HuH-7 (cell line): Measurements from ENCODE around the gene MLLT1.

Experiments used
- DNase-seq: peaks from one replicate; pipeline ENCODE4 v3.0.0; 2011; ENCODE audit warnings: low spot score

The MLLT1 gene

DNA sequence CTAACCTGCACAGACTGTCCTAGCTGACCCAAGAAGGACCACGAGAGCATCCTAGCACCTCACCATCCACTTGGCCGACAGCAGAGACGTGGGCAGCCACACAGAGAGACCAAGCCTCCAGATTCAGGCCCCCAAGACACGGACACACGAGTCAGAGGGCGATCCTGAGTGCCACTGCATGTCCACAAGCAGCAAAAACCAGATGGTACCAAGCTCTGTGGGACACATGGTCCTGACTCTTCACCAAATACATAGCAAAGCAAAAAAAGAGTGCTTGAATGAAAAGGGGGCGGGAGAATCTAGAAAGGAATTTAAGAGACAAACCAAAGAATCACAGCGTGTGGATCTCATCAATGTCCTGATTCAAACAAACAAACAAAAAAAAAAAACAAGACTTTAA, 45.2 kb downstream of the MLLT1 start:
- DNase-seq: no peak

DNA sequence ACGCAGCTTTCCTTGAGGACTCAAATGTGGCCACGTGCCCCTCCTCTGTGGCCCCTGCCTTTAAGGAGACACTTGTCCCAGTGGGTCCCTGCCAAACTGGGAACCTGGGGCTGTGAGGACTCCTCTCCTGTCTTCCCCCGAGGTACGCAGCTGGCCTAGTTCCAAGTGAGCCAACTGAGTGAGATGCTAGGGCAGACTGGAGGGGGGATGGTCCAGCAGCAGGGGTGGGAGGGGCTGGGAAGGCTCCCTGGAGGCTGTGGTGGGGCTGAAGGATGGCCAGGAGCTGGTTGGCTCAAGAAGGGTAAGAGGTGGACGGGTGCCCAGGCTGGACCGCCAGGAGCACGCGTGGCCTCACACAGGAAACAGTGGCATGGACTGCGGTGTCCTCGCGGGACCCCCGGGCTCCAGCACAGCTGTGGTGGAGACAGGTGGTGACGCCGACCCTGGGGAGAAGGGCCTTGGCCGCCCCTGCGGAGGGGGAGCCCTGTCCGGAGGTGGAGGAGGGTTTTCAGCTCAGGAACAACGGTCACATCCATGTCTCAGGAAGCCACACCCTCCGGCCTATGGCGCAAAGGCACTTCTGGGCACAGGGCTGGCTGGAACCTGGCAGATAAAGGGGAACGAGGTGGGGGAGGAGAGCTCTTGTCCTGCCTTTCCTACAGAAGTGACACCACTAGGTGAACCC, 45.8 kb downstream of the MLLT1 start:
- no peak for DNase-seq

DNA sequence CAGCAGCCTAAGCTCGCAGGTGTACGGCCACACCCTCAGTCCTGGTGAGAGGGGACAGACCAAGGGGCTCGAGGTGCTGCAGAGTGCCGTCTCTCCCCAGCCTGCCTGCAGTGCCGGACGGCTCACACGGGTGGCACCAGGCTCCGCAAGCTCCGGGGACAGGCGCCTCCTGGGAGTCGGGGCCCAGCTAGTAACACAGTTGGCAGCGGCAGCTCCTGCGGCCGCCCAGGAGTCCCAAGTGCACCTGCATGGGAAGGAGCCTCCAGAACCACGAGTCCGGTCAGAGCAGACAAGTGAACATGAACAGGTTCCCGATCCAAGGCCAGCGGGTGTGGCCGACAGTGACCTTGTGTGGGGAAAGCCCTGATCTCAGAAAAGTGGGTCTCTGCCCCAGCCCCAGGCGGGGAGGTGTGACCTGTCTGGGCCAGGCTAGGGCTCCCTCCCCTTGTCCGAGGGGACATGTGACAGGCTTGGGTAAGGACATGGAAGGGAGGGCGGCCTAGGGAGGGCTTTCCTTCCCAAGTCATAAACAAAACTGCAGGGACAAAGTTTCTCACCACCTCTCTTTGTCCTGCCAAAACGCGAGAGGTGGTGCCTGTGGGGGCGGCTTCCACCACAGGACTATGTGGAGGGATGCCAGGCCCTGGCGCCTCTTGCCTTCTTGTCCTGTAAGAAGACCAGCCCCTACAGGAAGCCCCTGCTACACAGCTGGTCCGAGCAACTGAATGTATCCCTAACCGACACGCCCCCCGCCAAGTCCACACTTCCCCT, 46.5 kb downstream of the MLLT1 start:
- DNase-seq: no peak

DNA sequence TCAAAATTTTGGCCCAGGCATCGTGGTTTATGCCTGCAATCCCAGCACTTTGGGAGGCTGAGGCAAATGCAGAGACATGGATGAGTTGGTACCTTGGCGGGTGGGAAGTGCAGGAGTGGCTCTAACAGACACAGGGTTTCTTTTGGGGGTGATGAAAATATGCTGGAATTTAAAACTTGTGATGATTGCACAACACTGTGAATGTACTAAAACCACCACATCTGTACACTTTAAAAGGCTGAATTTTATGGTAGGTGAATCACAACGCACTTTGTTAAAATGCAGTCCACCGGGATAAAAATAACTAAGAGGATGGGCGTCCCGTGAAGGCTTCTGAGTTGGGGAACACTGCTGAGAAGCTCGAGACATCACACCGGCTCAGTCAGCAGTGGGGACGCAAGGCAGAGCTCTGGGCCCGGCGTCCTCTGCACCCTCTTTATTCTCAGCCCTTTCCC, 47.1 kb downstream of the MLLT1 start:
- no peak for DNase-seq

DNA sequence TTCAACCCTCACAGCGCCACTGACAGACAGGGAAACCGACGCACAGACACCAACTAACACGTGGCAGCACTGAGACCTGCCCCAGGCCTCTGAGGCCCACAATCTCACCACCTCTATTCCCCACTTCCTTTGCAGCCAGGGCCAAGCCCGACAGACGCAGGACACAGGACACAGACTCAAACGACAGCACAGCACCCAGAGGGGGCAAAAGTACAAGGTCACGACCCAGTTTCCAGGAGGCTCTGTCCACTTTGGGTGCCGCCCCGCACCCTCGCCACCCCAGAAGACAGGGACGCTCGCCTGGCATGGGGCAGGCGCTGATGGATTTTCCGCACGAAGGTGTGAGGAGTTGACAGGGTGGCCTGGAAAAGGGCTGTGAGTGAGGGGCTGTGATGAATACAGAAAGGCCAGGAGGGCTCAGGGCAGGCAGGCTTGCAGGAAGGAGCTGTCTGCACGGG, 48.8 kb downstream of the MLLT1 start:
- DNase-seq: no peak

DNA sequence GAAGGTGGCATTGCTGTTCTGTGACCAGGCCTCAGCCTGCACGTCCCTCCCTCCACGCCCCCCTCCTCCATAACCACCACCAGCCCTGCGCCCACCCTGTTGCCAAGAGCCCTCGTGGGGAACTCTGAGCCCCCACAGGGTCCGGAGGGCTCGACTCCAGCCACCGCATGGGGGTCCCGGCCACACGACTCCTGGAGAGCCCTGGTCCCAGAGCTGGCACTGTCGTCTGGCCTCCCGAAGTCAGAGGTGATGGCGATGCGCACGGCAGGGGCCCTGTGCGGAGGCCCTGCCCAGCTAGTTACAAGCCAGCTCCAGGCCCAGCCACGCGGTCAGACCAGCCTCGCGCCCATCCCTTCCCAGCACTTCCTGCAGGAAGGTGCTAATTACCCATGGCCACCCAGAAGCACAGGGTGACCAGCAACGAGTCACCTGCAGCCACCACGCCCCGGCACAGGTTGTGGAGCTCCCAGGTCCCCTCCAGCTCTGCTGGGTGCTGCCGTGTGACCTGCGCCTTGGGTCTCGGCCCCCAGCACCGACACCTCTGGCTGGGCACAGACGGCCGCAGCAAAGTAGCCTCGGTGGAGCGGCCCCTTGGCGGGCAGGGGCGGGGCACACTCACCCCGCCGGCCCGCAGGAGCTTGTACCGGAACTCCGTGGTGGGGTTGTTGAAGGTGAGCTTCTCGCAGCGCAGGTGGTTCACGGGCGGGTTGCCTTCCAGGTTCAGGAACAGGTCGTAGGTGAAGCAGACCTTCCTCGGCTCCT, 49.6 kb downstream of the MLLT1 start:
- DNase-seq: no peak

DNA sequence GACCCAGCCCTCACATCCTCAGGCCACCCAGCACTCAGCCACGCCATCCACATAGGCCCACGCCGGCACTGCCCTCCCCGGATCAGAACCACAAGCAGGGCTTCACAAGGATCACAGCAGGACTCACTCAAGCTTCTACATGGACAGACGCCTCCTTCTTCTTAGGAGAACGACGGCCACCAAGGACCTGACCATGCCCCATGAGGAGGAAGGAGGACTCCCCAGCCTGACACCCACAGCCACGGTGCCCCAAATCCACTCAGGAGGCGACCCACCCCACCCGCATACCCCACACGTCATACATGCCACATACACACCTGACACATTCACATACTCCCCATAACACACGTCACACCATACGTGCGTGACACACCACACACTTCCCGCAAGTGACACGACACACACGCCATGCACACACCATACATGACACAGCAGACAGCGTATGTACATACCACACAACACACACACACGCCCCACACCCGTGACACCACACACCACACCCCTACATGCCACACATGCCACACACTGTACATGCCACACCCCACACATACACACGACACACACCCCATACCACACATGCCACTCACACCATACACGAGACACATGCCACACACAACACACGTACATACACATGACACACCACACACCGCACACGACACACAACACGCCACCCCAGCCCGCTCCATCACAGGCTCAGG, 50.4 kb downstream of the MLLT1 start:
- DNase-seq: no peak

DNA sequence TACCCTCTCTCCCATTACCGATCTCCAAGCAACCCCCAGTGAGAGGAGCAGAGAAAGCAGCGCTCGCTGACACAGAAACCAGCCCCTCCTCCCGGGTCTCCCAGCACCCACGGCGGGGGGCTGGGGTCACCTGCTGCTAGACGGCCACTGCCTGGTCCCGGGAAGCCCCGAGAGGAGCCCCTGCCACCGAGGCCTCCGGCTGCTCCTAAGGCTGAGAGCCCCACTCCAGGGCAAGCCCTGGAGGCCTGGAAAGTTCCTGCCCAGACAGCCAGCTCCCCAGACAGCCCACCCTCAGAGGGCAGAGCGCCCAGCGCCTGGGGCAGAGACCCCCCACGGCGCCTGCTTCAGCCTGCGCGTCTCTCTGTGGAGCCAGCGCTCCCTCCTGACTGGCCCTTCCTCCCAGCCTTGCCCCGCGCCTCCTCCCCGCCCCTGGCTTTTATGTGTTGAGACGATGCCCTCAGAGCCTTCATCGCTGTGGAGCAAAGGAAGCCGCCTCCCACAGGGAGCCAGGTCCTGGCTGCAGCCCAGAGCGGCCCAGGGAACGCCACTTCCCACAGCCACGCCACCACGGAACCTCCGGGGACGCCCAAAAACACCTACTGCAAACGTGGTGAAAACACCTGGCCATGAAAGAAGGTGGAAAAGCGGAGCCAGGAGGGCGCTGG, 51.1 kb downstream of the MLLT1 start:
- no peak for DNase-seq

DNA sequence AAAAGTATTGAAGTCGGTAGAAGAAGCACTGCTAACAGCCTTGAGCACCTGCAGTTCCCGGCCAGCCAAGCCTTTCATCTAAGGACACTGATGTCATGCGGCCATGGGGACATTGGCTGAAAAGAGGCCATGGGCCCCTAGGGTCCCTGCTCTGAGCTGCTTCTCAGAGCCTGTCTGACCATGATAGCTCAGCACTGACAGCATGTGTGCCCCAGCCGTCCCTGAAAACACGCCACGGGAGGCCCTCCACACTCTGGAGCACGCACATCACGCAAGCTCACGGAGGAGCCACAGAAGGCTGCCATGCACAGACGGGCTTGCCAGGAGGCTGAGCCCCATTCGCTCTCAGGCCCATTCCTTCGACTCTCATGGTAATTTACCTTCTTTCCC, 51.8 kb downstream of the MLLT1 start:
- no peak for DNase-seq

DNA sequence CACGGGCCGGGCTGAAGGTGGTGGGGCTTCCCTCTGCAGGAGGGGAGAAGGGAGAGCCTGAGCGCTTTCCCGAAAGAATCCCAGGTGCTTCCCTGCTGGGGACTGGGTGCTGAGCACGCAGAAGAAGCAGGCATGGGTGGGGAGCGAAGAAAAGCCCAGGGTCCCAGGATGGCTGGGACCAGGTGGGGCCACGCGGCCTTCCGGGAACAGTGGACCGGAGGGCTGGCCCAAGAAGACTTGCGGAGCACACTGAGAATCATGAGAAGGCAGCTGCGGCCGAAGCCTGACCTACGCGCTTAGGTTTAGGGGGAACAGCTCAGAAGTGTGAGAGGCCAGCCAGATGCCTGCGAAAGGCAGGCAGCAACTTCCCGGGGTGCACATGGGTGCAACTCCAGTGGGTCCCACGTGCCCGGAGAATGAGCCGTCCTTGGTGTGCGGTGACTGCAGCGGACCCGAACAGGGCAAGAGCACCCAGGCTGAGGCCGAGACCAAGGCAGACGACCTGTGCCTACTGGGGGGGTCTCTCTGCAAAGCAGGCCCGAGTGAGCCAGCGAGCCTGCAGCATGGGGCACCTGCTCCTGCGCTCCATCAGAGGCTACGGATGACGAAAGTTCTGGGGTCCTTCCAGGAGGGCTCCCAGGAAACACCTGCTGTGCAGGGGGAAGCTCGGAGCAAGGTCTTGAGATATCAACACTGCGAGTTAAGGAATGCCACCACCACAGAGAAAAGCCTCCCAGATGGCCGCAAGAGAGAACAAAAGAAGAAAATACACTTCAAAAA, 52.4 kb downstream of the MLLT1 start:
- no peak for DNase-seq

DNA sequence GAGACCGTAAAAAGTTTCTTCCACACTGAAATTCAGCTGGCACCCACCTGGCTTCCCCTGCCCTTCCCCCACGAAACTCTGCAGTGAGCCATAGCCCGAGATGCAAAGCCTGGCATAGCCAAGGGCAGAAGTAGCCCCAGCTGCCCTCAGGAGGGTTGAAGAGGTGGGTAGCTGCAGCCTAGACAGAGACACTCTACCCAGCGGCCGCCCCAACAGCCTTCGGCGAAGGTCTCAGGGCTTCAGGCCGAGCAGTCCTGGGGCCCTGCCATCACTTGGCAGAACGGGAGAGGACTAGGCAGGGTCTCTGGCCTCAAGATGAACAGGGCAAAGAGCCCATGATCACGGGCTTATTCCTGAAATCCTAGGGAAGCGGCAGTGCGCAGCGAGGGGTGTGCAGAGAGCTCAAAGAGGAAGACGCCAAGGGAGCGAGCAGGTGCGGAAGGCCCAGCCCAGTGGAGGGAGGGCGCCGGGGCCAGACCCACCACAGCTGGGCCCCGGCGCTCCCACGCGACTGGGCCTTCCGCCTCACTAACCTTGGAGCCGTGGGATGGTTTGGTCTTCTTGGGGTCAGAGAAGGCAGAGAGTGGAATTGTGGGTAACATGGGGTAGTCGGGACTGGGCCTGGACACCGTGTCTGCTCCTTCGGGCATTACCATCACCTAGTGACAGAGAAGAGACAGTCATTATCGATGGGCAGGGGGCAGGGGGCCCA, 53.2 kb downstream of the MLLT1 start:
- DNase-seq: no peak

DNA sequence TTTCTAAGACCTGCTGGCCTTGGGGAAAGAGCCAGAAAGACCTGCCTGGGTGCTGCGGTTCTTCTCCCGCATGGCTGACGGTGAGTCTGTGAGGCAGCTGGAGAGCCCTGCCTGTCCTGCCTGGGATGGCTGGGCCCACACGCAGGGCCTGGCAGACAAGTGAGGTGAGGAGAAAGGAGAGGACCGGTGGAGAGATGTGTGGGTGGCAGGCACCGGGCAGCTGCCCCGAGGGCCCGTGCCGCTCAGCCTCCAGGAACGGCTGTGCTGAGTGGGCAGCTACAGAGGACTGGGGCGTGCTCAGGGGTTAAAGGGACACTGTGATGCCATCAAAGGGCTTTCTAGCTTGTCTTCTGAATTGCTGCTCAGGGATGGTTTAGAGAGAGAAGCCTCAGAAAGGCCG, 53.8 kb downstream of the MLLT1 start:
- no peak for DNase-seq

DNA sequence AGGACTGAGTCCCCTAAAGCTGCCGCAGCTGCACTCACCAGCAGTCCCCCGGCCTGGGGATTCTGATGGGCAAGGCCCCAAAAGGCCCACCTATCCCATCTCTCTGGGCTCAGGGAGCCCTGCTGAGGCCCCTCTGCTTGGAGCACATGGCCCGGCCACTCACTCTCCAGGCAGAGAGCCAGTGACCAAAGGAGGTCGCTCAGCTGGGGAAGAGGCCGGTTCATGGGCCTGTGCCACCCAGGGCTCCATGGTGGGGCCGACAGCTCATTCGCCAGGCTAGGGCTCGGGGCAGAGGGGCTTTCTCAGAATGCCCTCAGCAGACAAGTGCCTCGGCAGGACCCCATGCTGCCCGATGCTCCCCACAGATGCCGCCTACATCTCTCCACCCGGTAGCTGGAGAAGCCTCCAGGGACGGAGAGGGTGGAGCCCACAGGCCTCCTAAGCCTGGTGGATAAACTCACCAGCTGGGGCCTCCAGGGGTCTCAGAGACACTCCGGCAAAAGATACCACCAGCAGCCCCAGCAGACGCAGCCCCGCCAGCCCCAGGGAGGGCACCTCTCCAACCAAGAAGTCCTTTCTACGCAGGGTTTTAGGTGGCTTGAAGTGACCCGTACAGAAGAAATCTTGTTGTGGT, 54.4 kb downstream of the MLLT1 start:
- DNase-seq: no peak

DNA sequence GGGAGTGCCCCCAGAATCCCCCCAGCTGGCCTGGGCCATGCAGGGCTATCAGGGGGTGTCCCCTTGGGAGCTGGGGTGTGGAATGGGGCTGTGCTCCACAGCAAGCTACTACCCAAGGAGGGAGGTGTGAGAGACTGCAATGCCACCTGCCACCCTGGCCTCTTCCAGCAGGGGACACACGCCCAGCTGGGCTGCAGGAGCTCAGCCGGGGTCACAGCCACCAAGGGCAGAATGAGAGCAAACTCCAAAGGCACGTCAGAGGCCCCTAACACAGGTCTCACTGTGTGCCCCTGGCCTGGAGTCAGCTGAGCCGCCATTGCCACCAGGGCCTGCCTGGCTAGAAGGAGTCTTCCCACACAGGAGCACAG, 55.5 kb downstream of the MLLT1 start:
- DNase-seq: no peak

DNA sequence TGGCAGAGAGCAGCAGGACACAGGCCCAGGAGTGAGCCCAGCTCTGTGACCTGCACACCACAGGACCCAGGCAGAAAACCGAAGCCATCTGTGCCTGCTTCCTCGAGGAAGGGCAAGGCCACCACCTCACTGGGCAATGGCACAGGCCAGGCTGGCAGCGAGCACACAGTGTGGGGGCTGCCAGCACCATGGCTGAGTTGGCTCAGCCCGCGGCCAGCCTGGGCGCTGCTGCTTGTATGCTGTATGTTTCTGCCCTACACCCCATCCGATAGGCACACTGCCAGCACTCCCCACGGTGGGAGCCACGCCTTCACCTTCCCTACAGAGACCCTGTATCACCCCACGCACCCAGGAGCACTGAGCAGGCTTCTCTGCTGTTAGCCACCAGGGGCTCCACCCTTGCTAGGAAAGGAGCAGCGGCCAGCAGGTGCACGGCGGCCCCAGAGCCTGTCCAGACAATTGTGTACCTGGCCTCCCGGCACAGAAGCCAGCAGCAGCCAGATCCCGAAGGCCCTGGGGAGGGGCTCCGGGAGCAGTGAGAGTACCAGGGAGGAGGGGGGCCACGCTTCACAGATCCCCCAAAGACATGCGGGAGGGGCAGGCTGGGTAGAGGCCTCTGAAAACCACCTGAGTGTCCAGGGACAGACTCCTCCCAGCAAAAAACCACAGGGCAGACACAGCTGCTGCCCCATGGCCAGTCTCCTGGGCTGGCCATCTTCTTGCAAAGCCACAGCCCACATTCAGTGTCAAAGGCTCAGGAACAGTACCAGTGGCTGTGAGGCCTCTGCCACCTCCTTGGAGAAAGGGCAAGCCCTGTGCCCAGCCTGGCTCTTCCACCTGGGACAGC, 56.1 kb downstream of the MLLT1 start:
- DNase-seq: no peak

DNA sequence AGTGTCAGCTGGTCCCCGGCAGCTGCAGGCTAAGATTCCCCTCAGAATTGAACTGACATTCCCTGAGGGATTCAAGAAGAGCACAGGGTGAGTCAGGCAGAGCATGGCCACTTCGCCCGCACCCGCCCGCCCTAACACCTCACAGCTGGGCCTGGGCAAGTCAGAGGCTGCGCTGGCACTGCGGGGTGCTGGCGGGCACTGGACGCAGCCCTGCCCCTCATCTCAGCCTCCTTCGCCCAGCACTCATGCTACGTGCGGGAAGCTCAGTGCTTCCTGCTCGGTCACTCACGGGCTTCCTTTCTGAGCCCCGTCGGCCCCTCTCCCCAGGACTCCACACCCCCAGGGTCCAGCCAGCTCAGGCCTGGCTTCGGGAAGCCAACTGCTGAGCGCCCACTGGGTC, 56.9 kb downstream of the MLLT1 start:
- no peak for DNase-seq

DNA sequence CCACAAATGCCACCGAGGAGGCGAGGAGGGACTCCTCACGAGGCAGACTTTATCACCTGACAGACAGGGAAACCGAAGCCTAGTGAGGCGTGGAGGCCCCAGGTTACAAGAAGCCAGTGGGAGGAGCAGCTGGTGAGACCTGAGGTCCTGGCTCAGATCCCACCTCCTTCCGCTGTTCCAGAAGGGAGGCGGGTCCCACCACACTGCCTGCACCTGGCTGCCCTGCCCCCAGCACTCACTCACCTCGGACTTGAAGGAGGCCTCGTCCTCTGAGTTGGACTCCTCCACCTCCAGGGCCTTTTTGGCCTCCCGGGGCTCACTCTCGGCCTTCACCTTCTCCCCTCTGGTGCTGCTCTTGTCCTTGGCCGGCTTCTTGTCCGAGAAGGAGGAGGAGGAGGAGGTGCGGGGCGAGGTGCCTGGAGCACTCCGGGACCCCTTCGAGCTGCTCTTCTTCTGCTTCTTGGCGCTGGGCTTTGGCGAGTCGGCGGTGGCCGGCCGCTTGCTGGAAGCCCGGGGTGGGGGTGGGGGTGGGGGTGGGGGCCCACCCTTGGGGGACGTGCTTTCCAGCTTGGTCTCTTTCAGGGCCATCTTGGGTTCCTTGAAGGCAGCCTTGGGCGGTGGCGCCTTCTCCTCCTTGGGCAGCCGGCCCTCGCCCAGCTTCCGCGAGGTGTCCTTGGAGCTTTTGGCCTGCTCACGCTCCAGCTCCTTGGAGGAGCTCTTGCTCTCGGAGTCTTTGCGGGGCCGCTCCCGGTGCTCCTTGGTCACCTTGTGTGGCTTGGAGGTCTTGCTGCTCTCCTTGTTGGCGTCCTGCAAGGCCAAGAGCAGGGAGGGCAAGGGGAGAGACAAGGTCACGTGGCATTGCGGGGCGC, 57.7 kb downstream of the MLLT1 start:
- DNase-seq: no peak
